Measurements from ENCODE around the gene CTR9.

CTR9 gene

GRCh38 chr11:10797001-10797400, 46.0 kb downstream of the CTR9 start:
- Histone ChIP-seq H2BK5ac (ENCODE audit: low read depth, low read length, poor library complexity, severe bottlenecking) (no peak overlapping the region), H3K4me2 (ENCODE audit: low read length, poor library complexity, severe bottlenecking) (no peak overlapping the region), H3K27me3 (ENCODE audit: control insufficient read depth in 1 of 2, insufficient read depth in 1 of 2, low read length in 2 of 2) (peaks cover 0 to 1% of the 10 kb centered on the region in 2 experiments), H3K4ac (ENCODE audit: low read depth in 1 of 2, low read length in 2 of 2) (no peak overlapping the region), H2BK12ac (ENCODE audit: low read length in 2 of 2) (no peak overlapping the region), H3K4me1 (ENCODE audit: control insufficient read depth, insufficient read depth, low read depth, low read length) (peaks cover 5% of the 10 kb centered on the region), H4K91ac (ENCODE audit: low read length) (no peak overlapping the region), H2AK5ac (ENCODE audit: low read length, severe bottlenecking) (no peak overlapping the region), H3K14ac (ENCODE audit: low read length in 2 of 2) (no peak overlapping the region), H3K79me1 (replicated peaks; ENCODE audit: low read length, poor library complexity, severe bottlenecking) (peaks cover 4% of the 10 kb centered on the region), H2AFZ (ENCODE audit: low read depth, low read length) (no peak overlapping the region), H3K9me3 (ENCODE audit: control insufficient read depth, low read length) (no peaks in the 10 kb centered on the region), H2BK120ac (ENCODE audit: low read depth, low read length) (no peak overlapping the region), H2BK15ac (ENCODE audit: low read depth, poor library complexity, severe bottlenecking) (no peak overlapping the region), H3K27ac (ENCODE audit: low read length, poor library complexity, severe bottlenecking) (no peak overlapping the region), H3K4me3 (ENCODE audit: insufficient read depth in 1 of 2, low read depth in 1 of 2, low read length in 2 of 2) (no peak overlapping the region), H3K23ac (ENCODE audit: low read length in 2 of 2) (no peak overlapping the region), H3K9ac (ENCODE audit: low read length) (no peak overlapping the region), H3K18ac (ENCODE audit: low read depth in 1 of 2, low read length in 2 of 2) (no peak overlapping the region), H4K8ac (ENCODE audit: low read length) (no peak overlapping the region), H3K36me3 (ENCODE audit: control insufficient read depth in 1 of 2, insufficient read depth in 2 of 2, low read depth in 1 of 2, low read length in 2 of 2) (peaks cover 26 to 69% of the 10 kb centered on the region in 2 experiments)
- 96% methylated on average over 2 of the region's 2 CpGs for WGBS
- no peak for DNase-seq

GRCh38 chr11:10797531-10797930, 46.5 kb downstream of the CTR9 start:
- H2AFZ ChIP-seq (ENCODE audit: low read depth, low read length) = no peak overlapping the region
- H3K9me3 ChIP-seq (ENCODE audit: control insufficient read depth, low read length) = no peaks in the 10 kb centered on the region
- H3K18ac ChIP-seq (ENCODE audit: low read depth in 1 of 2, low read length in 2 of 2) = no peak overlapping the region
- H3K27ac ChIP-seq (ENCODE audit: low read length, poor library complexity, severe bottlenecking) = no peak overlapping the region
- H2AK5ac ChIP-seq (ENCODE audit: low read length, severe bottlenecking) = no peak overlapping the region
- no peaks in the 10 kb centered on the region for H3K27me3 ChIP-seq (ENCODE audit: control insufficient read depth in 1 of 2, insufficient read depth in 1 of 2, low read length in 2 of 2)
- no peak overlapping the region for H3K4me3 ChIP-seq (ENCODE audit: insufficient read depth in 1 of 2, low read depth in 1 of 2, low read length in 2 of 2)
- no peak overlapping the region for H2BK5ac ChIP-seq (ENCODE audit: low read depth, low read length, poor library complexity, severe bottlenecking)
- peaks cover 1% of the 10 kb centered on the region for H3K4me1 ChIP-seq (ENCODE audit: control insufficient read depth, insufficient read depth, low read depth, low read length)
- no peak overlapping the region for H2BK12ac ChIP-seq (ENCODE audit: low read length in 2 of 2)
- H3K23ac ChIP-seq (ENCODE audit: low read length in 2 of 2) = no peak overlapping the region
- peaks cover 29 to 74% of the 10 kb centered on the region in 2 experiments for H3K36me3 ChIP-seq (ENCODE audit: control insufficient read depth in 1 of 2, insufficient read depth in 2 of 2, low read depth in 1 of 2, low read length in 2 of 2)
- 95% methylated on average over 3 of the region's 3 CpGs for WGBS
- H2BK120ac ChIP-seq (ENCODE audit: low read depth, low read length) = no peak overlapping the region
- DNase-seq = no peak
- no peak overlapping the region for H3K4ac ChIP-seq (ENCODE audit: low read depth in 1 of 2, low read length in 2 of 2)
- peaks cover 4% of the 10 kb centered on the region for H3K79me1 ChIP-seq (replicated peaks; ENCODE audit: low read length, poor library complexity, severe bottlenecking)
- H2BK15ac ChIP-seq (ENCODE audit: low read depth, poor library complexity, severe bottlenecking) = no peak overlapping the region
- no peak overlapping the region for H3K9ac ChIP-seq (ENCODE audit: low read length)
- H3K4me2 ChIP-seq (ENCODE audit: low read length, poor library complexity, severe bottlenecking) = no peak overlapping the region
- H4K91ac ChIP-seq (ENCODE audit: low read length) = no peak overlapping the region
- no peak overlapping the region for H4K8ac ChIP-seq (ENCODE audit: low read length)
- H3K14ac ChIP-seq (ENCODE audit: low read length in 2 of 2) = no peak overlapping the region

GRCh38 chr11:10798330-10798928, 47.4 kb downstream of the CTR9 start:
- Histone ChIP-seq H3K9me3 (ENCODE audit: control insufficient read depth, low read length) (no peaks in the 10 kb centered on the region), H3K4me2 (ENCODE audit: low read length, poor library complexity, severe bottlenecking) (no peak overlapping the region), H4K91ac (ENCODE audit: low read length) (no peak overlapping the region), H3K79me1 (replicated peaks; ENCODE audit: low read length, poor library complexity, severe bottlenecking) (peaks cover 4% of the 10 kb centered on the region), H3K23ac (ENCODE audit: low read length in 2 of 2) (no peak overlapping the region), H4K8ac (ENCODE audit: low read length) (no peak overlapping the region), H3K27ac (ENCODE audit: low read length, poor library complexity, severe bottlenecking) (no peak overlapping the region), H3K36me3 (ENCODE audit: control insufficient read depth in 1 of 2, insufficient read depth in 2 of 2, low read depth in 1 of 2, low read length in 2 of 2) (peaks cover 31 to 83% of the 10 kb centered on the region in 2 experiments), H3K9ac (ENCODE audit: low read length) (peak overlapping the region; percentile 16), H3K4ac (ENCODE audit: low read depth in 1 of 2, low read length in 2 of 2) (no peak overlapping the region), H3K14ac (ENCODE audit: low read length in 2 of 2) (no peak overlapping the region), H2AK5ac (ENCODE audit: low read length, severe bottlenecking) (no peak overlapping the region), H3K4me3 (ENCODE audit: insufficient read depth in 1 of 2, low read depth in 1 of 2, low read length in 2 of 2) (no peak overlapping the region), H2BK12ac (ENCODE audit: low read length in 2 of 2) (no peak overlapping the region), H2BK15ac (ENCODE audit: low read depth, poor library complexity, severe bottlenecking) (no peak overlapping the region), H3K4me1 (ENCODE audit: control insufficient read depth, insufficient read depth, low read depth, low read length) (no peaks in the 10 kb centered on the region), H2AFZ (ENCODE audit: low read depth, low read length) (no peak overlapping the region), H2BK120ac (ENCODE audit: low read depth, low read length) (no peak overlapping the region), H3K27me3 (ENCODE audit: control insufficient read depth in 1 of 2, insufficient read depth in 1 of 2, low read length in 2 of 2) (no peaks in the 10 kb centered on the region), H2BK5ac (ENCODE audit: low read depth, low read length, poor library complexity, severe bottlenecking) (no peak overlapping the region), H3K18ac (ENCODE audit: low read depth in 1 of 2, low read length in 2 of 2) (no peak overlapping the region)
- WGBS = 86% methylated on average over 2 of the region's 4 CpGs
- no peak for DNase-seq

GRCh38 chr11:10800292-10800691, 49.2 kb downstream of the CTR9 start:
- Histone ChIP-seq H2BK120ac (ENCODE audit: low read depth, low read length) (no peak overlapping the region), H3K36me3 (ENCODE audit: control insufficient read depth in 1 of 2, insufficient read depth in 2 of 2, low read depth in 1 of 2, low read length in 2 of 2) (peaks cover 35 to 100% of the 10 kb centered on the region in 2 experiments), H2BK15ac (ENCODE audit: low read depth, poor library complexity, severe bottlenecking) (no peak overlapping the region), H3K27me3 (ENCODE audit: control insufficient read depth in 1 of 2, insufficient read depth in 1 of 2, low read length in 2 of 2) (no peaks in the 10 kb centered on the region), H3K4me3 (ENCODE audit: insufficient read depth in 1 of 2, low read depth in 1 of 2, low read length in 2 of 2) (no peak overlapping the region), H3K9me3 (ENCODE audit: control insufficient read depth, low read length) (no peaks in the 10 kb centered on the region), H2BK12ac (ENCODE audit: low read length in 2 of 2) (no peak overlapping the region), H2AK5ac (ENCODE audit: low read length, severe bottlenecking) (no peak overlapping the region), H4K91ac (ENCODE audit: low read length) (no peak overlapping the region), H3K9ac (ENCODE audit: low read length) (peak overlapping the region; percentile 8), H3K14ac (ENCODE audit: low read length in 2 of 2) (no peak overlapping the region), H2AFZ (ENCODE audit: low read depth, low read length) (no peak overlapping the region), H3K4me1 (ENCODE audit: control insufficient read depth, insufficient read depth, low read depth, low read length) (peaks cover under 1% of the 10 kb centered on the region), H3K4me2 (ENCODE audit: low read length, poor library complexity, severe bottlenecking) (no peak overlapping the region), H3K18ac (ENCODE audit: low read depth in 1 of 2, low read length in 2 of 2) (no peak overlapping the region), H3K79me1 (replicated peaks; ENCODE audit: low read length, poor library complexity, severe bottlenecking) (peaks cover 4% of the 10 kb centered on the region), H4K8ac (ENCODE audit: low read length) (no peak overlapping the region), H2BK5ac (ENCODE audit: low read depth, low read length, poor library complexity, severe bottlenecking) (no peak overlapping the region), H3K4ac (ENCODE audit: low read depth in 1 of 2, low read length in 2 of 2) (no peak overlapping the region), H3K23ac (ENCODE audit: low read length in 2 of 2) (no peak overlapping the region), H3K27ac (ENCODE audit: low read length, poor library complexity, severe bottlenecking) (no peak overlapping the region)
- no peak for DNase-seq
- WGBS = 96% methylated on average over 2 of the region's 2 CpGs

Data from mesenchymal stem cell (in vitro differentiated cells and primary cell).